ENCODE data around the gene GPR39. TPM values are rescaled to one million over a fixed set of nuclear protein-coding genes. Genes with fewer than 3 reads are reported as not detected.

Gene GPR39
- total RNA-seq, 4 donors from 2014 or later: 0.52 to 53.2 (median 6.8) TPM; not detected in 1

GRCh38 chr2:132497591-132497990 lies 81.0 kb downstream of the GPR39 start:
- Histone ChIP-seq H3K36me3 (no peaks in the 10 kb centered on the region), H3K9me3 (no peaks in the 10 kb centered on the region), H3K27ac (no peak overlapping the region), H3K27me3 (no peaks in the 10 kb centered on the region), H3K4me1 (no peaks in the 10 kb centered on the region), H3K4me3 (no peak overlapping the region)
- no peak for DNase-seq
- no peak for TF ChIP-seq POLR2A (IDR thresholded peaks at IDR 0.05)
- no peak for TF ChIP-seq CTCF (IDR thresholded peaks at IDR 0.05)
- intact Hi-C loops (cut with DNase I; ENCODE audit: low total_unique reads): no loop called here

GRCh38 chr2:132503701-132504100 lies 87.1 kb downstream of the GPR39 start:
- Histone ChIP-seq H3K4me3 (no peak overlapping the region), H3K4me1 (no peaks in the 10 kb centered on the region), H3K36me3 (no peaks in the 10 kb centered on the region), H3K27me3 (no peaks in the 10 kb centered on the region), H3K9me3 (no peaks in the 10 kb centered on the region), H3K27ac (no peak overlapping the region)
- TF ChIP-seq CTCF (IDR thresholded peaks at IDR 0.05): no peak
- no peak for TF ChIP-seq POLR2A (IDR thresholded peaks at IDR 0.05)
- intact Hi-C loops (cut with DNase I; ENCODE audit: low total_unique reads): no loop called here
- DNase-seq: no peak

DNA sequence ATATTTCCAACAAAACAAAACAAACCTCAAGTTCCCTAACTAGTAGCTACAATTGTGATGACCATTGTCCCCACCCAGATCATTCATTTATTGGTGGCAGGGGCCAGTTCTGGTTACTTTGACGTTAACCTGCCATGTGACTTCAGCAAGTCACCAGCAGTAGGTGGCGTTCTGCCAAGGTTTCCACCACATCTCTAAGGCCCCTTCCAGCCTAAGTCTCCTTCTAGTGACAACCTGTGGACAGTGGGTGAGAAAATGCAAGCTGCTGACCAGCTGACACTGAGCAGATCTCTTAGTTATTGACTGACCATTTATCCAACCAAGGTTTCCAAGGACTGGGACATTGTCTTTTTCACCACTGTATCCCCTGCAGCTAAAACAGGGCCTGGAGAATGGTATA lies 98.4 kb downstream of the GPR39 start:
- Histone ChIP-seq H3K4me3 (no peak overlapping the region), H3K36me3 (no peaks in the 10 kb centered on the region), H3K9me3 (no peaks in the 10 kb centered on the region), H3K27me3 (no peaks in the 10 kb centered on the region), H3K27ac (no peak overlapping the region), H3K4me1 (no peaks in the 10 kb centered on the region)
- no peak for TF ChIP-seq CTCF (IDR thresholded peaks at IDR 0.05)
- TF ChIP-seq POLR2A (IDR thresholded peaks at IDR 0.05): no peak
- intact Hi-C loops (cut with DNase I; ENCODE audit: low total_unique reads): no loop called here
- DNase-seq: no peak

DNA sequence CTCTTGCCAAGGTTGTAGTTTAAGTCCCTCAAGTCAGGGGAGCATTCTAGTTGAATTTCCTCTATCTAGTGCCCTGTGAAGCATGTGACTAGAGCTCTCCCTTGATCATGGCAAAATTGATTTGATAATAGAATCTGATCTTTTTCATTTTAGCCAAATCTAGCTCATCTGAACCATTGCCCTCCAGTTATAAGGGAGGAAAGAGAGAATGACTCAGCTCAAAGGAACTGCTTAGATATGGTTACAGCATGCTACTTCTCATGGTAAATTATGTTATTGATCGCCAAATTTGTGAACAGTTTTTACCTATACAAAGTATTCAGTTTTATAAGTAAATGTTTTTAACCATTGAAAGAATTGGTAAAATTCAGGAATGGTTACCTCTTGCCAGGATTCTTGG lies 100.8 kb downstream of the GPR39 start:
- Histone ChIP-seq H3K4me3 (no peak overlapping the region), H3K27me3 (no peaks in the 10 kb centered on the region), H3K9me3 (no peaks in the 10 kb centered on the region), H3K27ac (no peak overlapping the region), H3K4me1 (no peaks in the 10 kb centered on the region), H3K36me3 (no peaks in the 10 kb centered on the region)
- no peak for DNase-seq
- intact Hi-C loops (cut with DNase I; ENCODE audit: low total_unique reads): no loop called here
- TF ChIP-seq CTCF (IDR thresholded peaks at IDR 0.05) (no peak), POLR2A (IDR thresholded peaks at IDR 0.05) (no peak)

GRCh38 chr2:132518302-132518701 lies 101.7 kb downstream of the GPR39 start:
- intact Hi-C loops (cut with DNase I; ENCODE audit: low total_unique reads): no loop called here

More at GRCh38 chr2:132518302-132518701, 101.7 kb downstream of the GPR39 start:
- no peaks in the 10 kb centered on the region for H3K27me3 ChIP-seq
- no peak overlapping the region for H3K4me3 ChIP-seq
- H3K9me3 ChIP-seq: no peaks in the 10 kb centered on the region
- DNase-seq: no peak
- TF ChIP-seq CTCF (IDR thresholded peaks at IDR 0.05) (no peak), POLR2A (IDR thresholded peaks at IDR 0.05) (no peak)
- H3K27ac ChIP-seq: no peak overlapping the region
- no peaks in the 10 kb centered on the region for H3K36me3 ChIP-seq
- H3K4me1 ChIP-seq: no peaks in the 10 kb centered on the region

Data from uterus (tissue), 4 donors.